ENCODE results near the gene CDR2.

The CDR2 gene

GRCh38 chr16:22400900-22401299 lies 26.5 kb upstream of the CDR2 start:
- POLR2A ChIA-PET: no interaction called here
- no peak for DNase-seq (ENCODE audit: extremely low spot score)
- CTCF ChIA-PET: no interaction called here
- no peak for TF ChIP-seq SP1 (IDR thresholded peaks at IDR 0.05)
- TF ChIP-seq TARDBP (IDR thresholded peaks at IDR 0.05): no peak
- no peak for TF ChIP-seq L3MBTL2 (conservative IDR thresholded peaks at IDR 0.05)
- no peak for TF ChIP-seq FOXM1 (IDR thresholded peaks at IDR 0.05; ENCODE audit: borderline replicate concordance)
- no peak for TF ChIP-seq SUZ12 (IDR thresholded peaks at IDR 0.05)
- no peak for TF ChIP-seq ZNF384 (IDR thresholded peaks at IDR 0.05)
- TF ChIP-seq HDGF (IDR thresholded peaks at IDR 0.05; ENCODE audit: borderline replicate concordance): no peak
- no peak for TF ChIP-seq PKNOX1 (IDR thresholded peaks at IDR 0.05)
- no peak for TF ChIP-seq BHLHE40 (IDR thresholded peaks at IDR 0.05; ENCODE audit: borderline replicate concordance)
- TF ChIP-seq FOXA1 (IDR thresholded peaks at IDR 0.05): no peak
- no peak for TF ChIP-seq FOXK2 (IDR thresholded peaks at IDR 0.05)
- TF ChIP-seq LEF1 (IDR thresholded peaks at IDR 0.05; ENCODE audit: borderline replicate concordance): no peak
- no peak for TF ChIP-seq ELF4 (IDR thresholded peaks at IDR 0.05)
- no peak for TF ChIP-seq NFRKB (IDR thresholded peaks at IDR 0.05)

- CTCF ChIA-PET: no interaction called here
- POLR2A ChIA-PET: no interaction called here
- DNase-seq (ENCODE audit: extremely low spot score): no peak
- TF ChIP-seq TARDBP (IDR thresholded peaks at IDR 0.05) (no peak), PKNOX1 (IDR thresholded peaks at IDR 0.05) (no peak), NFRKB (IDR thresholded peaks at IDR 0.05) (no peak), FOXA1 (IDR thresholded peaks at IDR 0.05) (no peak), SUZ12 (IDR thresholded peaks at IDR 0.05) (no peak), L3MBTL2 (conservative IDR thresholded peaks at IDR 0.05) (no peak), ELF4 (IDR thresholded peaks at IDR 0.05) (no peak), ARNT (IDR thresholded peaks at IDR 0.05) (no peak), FOXM1 (IDR thresholded peaks at IDR 0.05; ENCODE audit: borderline replicate concordance) (no peak), ZNF384 (IDR thresholded peaks at IDR 0.05) (no peak), BHLHE40 (IDR thresholded peaks at IDR 0.05; ENCODE audit: borderline replicate concordance) (no peak)
These were observed 23.5 kb upstream of the CDR2 start for GRCh38 chr16:22397931-22398330.

DNA sequence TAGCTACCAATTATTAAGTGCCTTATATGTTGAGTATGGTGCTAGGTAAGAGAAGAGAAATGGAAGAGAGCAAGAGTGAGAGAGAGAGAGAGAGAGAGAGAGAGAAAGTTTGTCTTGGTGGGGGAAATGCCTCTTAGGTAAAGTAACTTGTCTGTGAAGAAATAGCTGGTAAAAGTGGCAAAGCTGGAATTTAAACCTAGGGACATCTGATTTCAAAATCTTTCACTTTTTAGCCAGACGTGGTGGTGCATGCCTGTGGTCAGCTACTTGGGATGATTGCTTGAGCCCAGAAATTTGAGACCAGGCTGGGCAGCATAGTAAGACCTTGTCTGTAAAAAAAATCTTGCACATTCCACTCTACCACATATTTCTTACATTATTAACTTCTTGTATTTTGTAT lies 23.0 kb upstream of the CDR2 start:
- POLR2A ChIA-PET: no interaction called here
- no peak for TF ChIP-seq CTBP1 (IDR thresholded peaks at IDR 0.05; ENCODE audit: borderline replicate concordance)
- no peak for TF ChIP-seq HDGF (IDR thresholded peaks at IDR 0.05; ENCODE audit: borderline replicate concordance)
- no peak for TF ChIP-seq PKNOX1 (IDR thresholded peaks at IDR 0.05)
- TF ChIP-seq ZNF384 (IDR thresholded peaks at IDR 0.05): no peak
- no peak for TF ChIP-seq BHLHE40 (IDR thresholded peaks at IDR 0.05; ENCODE audit: borderline replicate concordance)
- TF ChIP-seq LEF1 (IDR thresholded peaks at IDR 0.05; ENCODE audit: borderline replicate concordance): no peak
- no peak for TF ChIP-seq FOXM1 (IDR thresholded peaks at IDR 0.05; ENCODE audit: borderline replicate concordance)
- TF ChIP-seq FOXK2 (IDR thresholded peaks at IDR 0.05): no peak
- no peak for TF ChIP-seq L3MBTL2 (conservative IDR thresholded peaks at IDR 0.05)
- no peak for TF ChIP-seq TARDBP (IDR thresholded peaks at IDR 0.05)
- TF ChIP-seq SUZ12 (IDR thresholded peaks at IDR 0.05): no peak
- CTCF ChIA-PET: no interaction called here
- DNase-seq (ENCODE audit: extremely low spot score): no peak

DNA sequence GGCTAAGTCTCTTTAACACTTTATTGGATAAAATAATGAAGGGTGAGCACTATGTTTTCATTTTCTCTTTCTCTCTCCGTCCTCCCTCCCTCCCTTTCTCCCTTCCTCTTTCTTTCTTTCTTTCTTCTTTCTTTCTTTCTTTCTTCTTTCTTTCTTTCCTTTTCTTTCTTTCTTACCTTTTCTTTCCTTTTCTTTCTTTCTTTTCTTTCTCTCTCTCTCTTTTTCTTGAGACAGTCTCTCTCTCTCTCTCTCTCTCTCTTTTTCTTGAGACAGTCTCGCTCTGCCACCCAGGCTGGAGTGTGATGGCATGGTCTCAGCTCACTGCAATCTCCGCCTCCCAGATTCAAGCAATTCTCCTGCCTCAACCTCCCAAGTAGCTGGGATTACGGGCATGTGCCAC lies 21.5 kb upstream of the CDR2 start:
- CTCF ChIA-PET: no interaction called here
- POLR2A ChIA-PET: no interaction called here

GRCh38 chr16:22394121-22394520 lies 19.7 kb upstream of the CDR2 start:
- ChIA-PET CTCF (no interaction called here), POLR2A (no interaction called here)
- TF ChIP-seq FOXA1 (IDR thresholded peaks at IDR 0.05) (no peak), SUZ12 (IDR thresholded peaks at IDR 0.05) (no peak), ELF4 (IDR thresholded peaks at IDR 0.05) (no peak), BHLHE40 (IDR thresholded peaks at IDR 0.05; ENCODE audit: borderline replicate concordance) (no peak), ZNF384 (IDR thresholded peaks at IDR 0.05) (no peak), CTBP1 (IDR thresholded peaks at IDR 0.05; ENCODE audit: borderline replicate concordance) (no peak), FOXK2 (IDR thresholded peaks at IDR 0.05) (no peak), SP1 (IDR thresholded peaks at IDR 0.05) (no peak), LEF1 (IDR thresholded peaks at IDR 0.05; ENCODE audit: borderline replicate concordance) (no peak), TARDBP (IDR thresholded peaks at IDR 0.05) (no peak), L3MBTL2 (conservative IDR thresholded peaks at IDR 0.05) (no peak), ARNT (IDR thresholded peaks at IDR 0.05) (no peak), FOXM1 (IDR thresholded peaks at IDR 0.05; ENCODE audit: borderline replicate concordance) (no peak), NFRKB (IDR thresholded peaks at IDR 0.05) (no peak), PKNOX1 (IDR thresholded peaks at IDR 0.05) (no peak), HDGF (IDR thresholded peaks at IDR 0.05; ENCODE audit: borderline replicate concordance) (no peak)
- no peak for DNase-seq (ENCODE audit: extremely low spot score)

More for the DNA sequence above, 21.5 kb upstream of the CDR2 start:
- no peak for DNase-seq (ENCODE audit: extremely low spot score)
- TF ChIP-seq ARNT (IDR thresholded peaks at IDR 0.05) (no peak), SUZ12 (IDR thresholded peaks at IDR 0.05) (no peak), NFRKB (IDR thresholded peaks at IDR 0.05) (no peak), ZNF384 (IDR thresholded peaks at IDR 0.05) (no peak), ELF4 (IDR thresholded peaks at IDR 0.05) (no peak), FOXK2 (IDR thresholded peaks at IDR 0.05) (no peak), SP1 (IDR thresholded peaks at IDR 0.05) (no peak)

DNA sequence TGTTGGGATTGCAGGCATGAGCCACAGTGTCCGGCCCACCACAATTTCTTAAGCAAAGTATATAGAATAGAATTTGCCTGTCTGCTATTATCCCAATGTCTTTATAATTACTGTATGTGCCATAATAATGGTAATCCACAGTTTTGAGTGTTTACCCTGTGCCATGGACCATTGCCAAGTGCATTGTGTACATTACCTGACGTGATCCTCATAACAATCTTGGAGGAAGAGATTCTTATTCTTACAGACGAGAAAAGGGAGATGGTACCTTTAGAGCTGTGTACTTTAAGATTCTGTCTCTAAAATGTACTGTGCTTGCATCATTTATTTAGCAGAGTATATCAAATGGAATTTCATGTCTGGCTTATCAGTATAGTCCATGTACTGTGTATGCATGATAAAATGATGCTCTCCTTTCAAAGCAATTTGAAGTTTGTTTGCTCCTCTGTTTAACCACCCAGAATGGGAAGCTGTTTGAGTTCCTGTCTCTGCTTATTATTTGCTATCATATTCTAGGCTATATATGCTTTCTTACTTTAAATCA lies 13.8 kb upstream of the CDR2 start:
- TF ChIP-seq FOXK2 (IDR thresholded peaks at IDR 0.05) (no peak), L3MBTL2 (conservative IDR thresholded peaks at IDR 0.05) (no peak), NFRKB (IDR thresholded peaks at IDR 0.05) (no peak), CTBP1 (IDR thresholded peaks at IDR 0.05; ENCODE audit: borderline replicate concordance) (no peak), ZNF384 (IDR thresholded peaks at IDR 0.05) (no peak), HDGF (IDR thresholded peaks at IDR 0.05; ENCODE audit: borderline replicate concordance) (no peak), PKNOX1 (IDR thresholded peaks at IDR 0.05) (no peak), FOXM1 (IDR thresholded peaks at IDR 0.05; ENCODE audit: borderline replicate concordance) (no peak), SP1 (IDR thresholded peaks at IDR 0.05) (no peak), LEF1 (IDR thresholded peaks at IDR 0.05; ENCODE audit: borderline replicate concordance) (no peak), ELF4 (IDR thresholded peaks at IDR 0.05) (no peak), FOXA1 (IDR thresholded peaks at IDR 0.05) (no peak), BHLHE40 (IDR thresholded peaks at IDR 0.05; ENCODE audit: borderline replicate concordance) (no peak), TARDBP (IDR thresholded peaks at IDR 0.05) (no peak), ARNT (IDR thresholded peaks at IDR 0.05) (no peak)
- ChIA-PET POLR2A (no interaction called here), CTCF (no interaction called here)
- no peak for DNase-seq (ENCODE audit: extremely low spot score)
